GM04504 (cell line): ENCODE results near the gene PCBP3.
"Not testable (repeated sequence)": the region's sequence is repeated elsewhere in the genome, so short reads cannot be mapped to it uniquely, and the experiment has no call there.

Source experiments
- DNase-seq: peaks from one replicate; pipeline ENCODE4 v3.0.0-alpha.2; 2012; ENCODE audit warnings: low read depth

PCBP3 gene

DNA sequence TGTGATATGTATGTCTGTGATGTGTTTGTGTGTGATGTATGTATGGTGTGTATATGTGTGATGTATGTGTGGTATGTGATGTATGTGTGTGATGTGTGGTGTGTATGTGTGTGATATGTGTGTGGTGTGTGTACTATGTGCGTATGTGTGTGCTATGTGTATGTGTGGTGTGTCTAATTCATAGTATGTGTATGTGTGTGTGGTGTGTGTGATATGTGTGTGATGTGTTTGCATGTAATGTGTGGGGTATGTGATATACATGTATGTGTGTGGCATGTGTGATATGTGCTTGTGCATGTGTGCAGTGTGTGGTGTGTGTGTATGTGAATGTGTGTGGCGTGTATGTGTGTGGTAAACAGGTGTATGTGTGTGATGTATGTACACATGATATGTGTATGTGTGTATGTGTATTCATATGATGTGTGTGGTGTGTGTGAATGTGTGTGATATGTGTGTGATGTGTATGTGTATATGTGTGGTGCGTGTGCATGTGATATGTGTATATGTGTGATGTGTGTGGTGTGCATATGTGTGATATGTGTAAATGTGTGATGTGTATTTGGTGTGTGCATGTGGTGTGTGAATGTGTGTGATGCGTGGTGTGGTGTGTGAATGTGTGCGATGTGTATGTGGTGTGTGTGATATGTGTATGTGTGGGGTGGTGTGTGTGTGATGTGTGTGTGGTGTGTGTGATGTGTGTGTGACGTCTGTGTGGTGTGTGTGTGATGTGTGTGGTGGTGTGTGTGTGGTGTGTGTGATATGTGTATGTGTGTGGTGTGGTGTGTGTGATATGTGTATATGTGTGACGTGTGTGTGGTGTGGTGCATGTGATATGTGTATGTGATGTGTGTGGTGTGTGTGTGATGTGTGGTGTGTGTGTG is 8.0 kb upstream of the PCBP3 start:
- no peak for DNase-seq

DNA sequence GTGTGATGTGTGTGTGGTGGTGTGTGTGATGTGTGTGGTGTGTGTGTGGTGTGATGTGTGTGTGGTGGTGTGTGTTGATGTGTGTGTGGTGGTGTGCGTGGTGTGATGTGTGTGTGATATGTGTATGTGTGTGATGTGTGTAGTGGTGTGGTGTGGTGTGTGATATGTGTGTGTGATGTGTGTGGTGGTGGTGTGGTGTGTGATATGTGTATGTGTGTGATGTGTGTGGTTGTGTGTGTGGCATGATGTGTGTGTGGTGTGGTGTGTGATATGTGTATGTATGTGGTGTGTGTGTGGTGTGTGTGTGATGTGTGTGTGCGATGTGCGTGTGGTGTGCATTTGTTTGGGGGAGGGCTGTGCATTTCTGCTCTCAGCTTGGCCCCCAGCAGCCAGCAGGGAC is 7.1 kb upstream of the PCBP3 start:
- no peak for DNase-seq

DNA sequence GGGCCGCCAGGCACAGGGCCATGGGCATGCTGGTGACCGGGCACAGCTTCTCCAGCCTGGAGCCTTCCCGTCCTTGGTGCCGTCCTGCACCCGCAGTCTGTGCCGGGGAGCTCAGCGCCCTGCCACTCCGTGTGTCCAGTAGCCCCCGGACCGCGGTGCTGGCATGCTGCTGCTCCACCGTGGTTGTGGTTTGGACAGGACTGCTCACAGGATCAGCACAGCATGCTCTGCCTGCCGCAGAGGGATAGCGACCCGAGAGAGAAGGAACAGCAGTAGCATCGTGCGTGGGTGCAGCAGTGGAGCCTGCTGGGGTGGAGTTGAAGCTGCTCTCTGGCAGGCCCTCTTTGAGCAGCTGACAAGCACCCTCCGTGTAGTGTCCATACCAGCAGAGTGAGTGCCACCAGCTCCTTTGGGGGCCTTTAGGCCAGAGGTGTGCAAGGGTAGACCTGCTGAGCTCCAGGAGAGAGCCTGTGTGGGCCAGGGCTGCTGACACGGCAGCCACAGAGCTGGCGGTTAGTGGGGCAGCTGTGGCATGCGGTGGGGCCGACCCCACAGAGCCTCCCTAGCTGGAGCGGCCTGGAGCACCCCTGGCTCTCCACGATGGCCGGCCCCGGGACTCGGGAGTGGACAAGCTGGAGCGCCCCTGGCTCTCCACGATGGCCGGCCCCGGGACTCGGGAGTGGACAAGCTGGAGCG is 6.4 kb upstream of the PCBP3 start:
- no peak for DNase-seq

DNA sequence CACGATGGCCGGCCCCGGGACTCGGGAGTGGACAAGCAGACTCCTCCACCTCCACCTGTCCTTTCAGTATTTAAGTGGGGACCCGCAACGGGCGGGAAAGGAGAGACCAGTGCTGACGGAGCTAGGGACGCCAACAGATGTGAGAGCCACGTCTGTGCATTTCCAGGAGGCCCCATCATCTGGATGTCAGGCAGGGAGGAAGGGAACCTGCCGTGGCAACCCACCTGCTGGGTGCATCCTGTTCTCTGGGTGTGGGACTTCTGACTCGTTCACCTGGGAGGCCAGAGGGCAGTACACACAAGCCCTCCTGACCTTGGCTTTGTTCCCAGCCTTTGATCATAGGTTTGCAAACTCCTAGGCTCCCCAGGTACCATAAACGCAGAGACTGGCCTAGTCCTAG is 5.6 kb upstream of the PCBP3 start:
- DNase-seq, result no peak

DNA sequence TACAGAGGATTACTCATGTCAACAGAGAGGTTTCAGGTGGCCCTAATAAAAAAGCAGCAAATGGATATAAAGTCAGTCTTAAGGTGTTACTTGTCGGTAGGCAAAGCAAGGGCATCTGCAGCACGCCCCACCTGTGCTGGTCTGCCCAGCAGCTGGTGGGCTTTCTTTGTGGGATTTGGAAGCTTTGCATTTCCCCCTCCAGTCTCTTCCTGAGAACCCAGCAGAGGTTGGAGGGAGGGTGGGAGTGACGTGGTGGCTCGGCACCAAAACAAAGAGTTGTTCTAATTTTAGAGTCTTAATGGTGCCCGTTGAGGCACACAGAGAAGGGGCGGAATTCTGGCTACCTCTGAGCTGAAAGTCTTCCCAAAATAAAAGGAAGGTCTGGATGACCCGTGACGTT is 4.8 kb upstream of the PCBP3 start:
- DNase-seq, result no peak

DNA sequence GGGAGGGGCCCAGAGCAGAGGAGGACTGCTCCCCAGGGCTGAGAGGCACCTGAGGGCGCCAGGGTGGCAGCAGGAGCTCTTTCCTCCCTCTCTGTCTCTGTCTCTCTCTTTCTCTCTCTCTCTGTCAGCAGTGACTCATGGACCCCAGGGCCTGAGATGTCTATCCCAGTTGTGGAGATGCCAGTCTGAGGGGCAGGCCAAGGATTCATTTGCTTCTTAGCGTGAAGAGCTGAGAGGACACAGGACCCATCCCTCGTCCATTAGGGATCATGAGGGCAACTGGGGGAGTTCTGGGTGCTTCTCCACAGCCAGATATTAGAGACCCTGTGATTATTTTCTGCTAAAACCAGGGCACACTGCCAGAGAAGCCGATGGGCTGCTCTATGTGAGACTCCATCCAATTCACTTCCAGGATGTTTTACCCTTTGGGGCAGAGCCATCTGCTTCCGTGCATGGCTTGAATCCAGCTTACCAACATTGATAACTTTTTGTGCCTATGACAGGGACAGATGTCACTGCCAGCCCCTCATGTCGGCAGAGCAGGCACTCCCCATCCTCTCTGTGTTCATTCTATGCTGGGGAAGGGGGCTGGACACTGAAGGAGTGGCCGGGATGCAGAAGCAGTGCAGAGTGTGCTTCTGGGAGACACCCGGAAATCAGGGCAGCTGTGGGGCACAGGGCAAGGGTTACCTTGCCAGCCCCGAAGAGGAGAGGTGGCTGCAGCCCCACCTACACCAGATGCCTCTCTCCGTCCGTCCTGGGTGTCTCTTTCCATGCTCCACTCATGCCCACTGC is 4.1 kb upstream of the PCBP3 start:
- no peak for DNase-seq

DNA sequence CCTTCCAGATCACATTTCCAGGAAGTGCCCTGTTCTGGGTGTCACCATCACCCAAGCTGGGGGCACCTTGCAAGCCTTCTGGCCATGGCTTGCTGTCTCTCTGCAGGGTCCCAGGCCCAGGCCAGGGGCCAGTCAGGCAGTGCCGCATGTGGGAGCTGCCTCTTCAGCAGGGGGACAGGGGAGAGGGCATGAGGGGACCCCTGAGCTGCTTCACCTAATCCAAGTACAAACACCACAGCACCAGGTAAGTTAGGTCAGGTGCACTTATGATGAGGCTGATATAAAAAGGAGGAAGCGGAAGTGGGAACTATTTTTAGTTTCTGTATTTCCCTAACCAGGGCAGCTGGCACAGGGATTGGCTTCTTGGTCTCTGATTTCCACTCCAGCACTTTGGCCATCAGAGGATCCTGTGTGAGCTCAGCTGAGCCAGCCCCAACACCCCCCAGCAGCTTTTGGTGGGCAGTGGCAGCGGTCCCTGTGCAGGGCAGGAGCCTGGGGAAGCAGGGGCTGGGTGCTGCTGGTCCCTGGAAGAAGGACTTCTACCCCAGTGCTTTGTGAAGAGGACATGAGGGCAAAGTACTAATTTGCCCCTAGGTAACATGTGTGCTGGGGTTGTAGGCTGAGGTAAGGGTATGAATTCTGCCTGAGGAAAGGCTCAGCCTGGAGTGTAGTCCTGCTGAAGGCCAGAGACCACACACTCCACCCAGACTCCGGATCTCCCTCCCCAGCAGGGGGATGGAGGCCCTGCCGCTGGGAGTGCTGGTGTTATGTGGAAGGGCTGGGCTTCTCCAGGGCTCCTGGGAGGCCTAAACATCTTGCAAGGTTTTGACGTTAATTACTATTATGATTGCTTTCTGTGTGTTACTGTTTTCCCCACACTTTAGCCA is 3.3 kb upstream of the PCBP3 start:
- DNase-seq, result no peak

DNA sequence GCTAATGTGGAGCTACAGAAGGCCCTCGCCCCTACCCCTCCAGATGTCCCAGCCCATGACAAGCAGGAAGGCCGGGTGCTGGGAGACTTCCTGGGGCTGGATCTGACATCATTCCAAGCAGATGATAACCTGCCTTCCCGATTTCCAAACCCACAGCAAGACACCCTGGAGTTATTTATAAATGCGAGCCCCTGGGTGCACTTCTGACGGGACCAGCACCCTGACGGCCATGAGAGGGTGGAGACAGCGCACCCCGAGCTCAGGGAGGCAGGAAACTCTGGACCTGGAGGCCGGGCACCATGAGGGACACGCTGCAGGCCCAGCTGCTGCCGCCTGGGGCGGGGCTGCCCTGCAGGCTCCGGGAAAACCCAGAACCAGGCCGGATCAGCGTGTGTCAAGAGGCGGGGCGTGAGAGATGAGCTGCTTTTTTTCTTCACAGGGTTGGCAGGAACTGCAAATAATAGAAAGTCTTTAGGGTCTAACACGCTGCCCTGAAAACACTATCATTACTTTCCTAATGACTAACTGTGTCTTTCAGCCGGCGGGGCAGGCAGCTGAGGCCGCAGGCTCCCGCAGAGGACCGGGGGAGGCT is 2.5 kb upstream of the PCBP3 start:
- peak; percentile 66 for DNase-seq

DNA sequence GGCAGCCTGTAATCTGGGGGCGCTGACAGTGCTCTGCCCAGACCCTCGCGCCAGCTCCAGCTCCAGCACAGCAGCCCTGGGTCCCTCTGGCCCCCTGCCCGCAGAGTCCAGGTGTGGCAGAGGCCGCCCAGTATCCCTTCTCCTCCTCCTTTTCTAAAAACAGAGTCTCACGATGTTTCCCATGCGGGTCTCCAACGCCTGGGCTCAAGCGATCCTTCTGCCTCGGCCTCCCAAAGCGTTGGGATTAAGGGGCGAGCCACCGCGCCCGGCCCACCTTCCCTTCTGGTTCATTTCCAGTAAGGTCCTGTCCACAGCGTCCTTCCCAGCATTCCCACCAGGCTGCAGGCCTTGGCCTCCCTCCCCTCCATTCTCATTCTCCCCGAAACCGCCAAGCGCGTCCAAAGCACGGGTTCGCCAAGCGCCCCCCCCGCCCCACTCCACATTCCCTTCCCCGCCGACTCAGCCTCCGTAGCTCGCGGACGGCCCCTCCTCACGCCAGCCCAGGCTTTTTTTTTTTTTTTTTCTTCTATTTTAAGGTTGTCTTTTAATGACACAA is 2.0 kb upstream of the PCBP3 start:
- DNase-seq, result no peak

DNA sequence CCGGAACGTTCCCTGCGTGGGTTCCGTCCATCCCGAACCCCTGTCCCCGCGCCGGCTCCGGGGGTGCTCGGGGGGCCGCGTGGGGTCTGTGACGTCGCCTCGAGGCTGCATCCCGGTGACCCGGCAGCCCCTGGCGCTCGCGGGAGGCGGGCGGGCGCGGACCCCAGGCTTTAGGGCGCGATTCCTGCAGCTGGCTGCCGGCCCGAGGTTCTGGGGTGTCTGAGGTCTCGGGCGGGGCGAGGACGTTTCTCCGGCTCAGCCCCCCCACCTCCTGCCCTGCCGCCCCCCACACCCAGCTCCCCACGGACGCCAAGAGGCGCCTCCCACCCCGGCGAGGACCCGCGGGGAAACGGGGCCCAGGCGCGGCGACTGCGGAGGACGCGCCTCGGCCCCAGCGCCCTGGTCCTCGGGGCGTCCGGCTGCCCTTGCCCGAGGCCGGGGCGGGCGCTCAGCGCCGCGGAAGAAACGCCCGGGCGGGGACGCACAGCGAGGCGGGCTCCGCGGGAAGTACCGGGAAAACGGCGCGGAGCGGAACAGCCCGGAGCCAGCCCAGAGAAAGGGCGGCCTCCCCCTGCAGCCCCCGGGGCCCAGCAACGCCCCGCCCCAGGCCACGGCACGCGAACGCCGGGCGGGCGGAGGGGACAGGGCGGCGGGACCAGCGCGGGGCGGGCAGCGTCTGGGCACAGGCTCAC is 1.3 kb upstream of the PCBP3 start:
- DNase-seq, result no peak

DNA sequence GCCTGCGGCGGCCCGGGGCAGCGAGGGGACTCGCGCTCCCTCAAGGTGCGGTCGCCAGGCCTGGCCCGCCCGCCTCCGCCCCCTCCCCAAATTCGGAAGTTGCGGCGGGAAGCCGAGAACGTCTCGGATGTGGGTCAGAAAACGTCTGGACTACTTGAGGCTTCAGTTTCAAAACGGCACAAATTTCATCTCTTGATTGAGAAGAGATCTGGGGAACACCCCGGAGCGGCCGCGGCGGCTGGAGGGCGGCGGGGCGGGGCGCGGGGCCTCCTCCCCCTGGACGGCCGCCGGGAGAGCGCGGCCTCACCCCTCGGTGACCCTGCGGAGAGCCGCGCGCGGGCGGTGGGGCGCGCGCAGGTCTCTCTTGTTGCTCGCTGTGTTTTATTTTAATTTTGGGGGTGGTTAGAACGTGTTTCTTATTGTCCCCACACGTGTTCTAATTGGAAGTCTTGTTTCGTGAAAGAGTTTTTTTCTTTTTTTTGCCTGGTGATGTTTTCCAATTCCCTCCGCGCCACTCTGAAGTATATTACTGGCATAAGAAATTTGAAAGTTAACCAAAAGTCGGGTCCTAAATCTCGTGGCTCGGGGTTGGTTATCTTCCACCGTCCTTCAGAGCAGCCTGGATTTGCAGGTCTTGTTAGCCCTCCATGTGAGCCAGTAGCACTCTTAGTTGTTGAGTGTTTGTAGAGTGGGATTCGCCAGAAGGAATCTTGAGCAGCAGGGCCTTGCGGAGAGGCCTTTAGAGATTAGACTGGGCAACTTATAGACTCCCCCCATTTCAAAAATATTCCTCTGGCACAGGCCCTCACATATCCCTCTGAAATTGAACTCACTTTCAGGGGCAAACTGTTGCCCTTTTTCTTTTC is 749 bp downstream of the PCBP3 start:
- DNase-seq, result no peak

DNA sequence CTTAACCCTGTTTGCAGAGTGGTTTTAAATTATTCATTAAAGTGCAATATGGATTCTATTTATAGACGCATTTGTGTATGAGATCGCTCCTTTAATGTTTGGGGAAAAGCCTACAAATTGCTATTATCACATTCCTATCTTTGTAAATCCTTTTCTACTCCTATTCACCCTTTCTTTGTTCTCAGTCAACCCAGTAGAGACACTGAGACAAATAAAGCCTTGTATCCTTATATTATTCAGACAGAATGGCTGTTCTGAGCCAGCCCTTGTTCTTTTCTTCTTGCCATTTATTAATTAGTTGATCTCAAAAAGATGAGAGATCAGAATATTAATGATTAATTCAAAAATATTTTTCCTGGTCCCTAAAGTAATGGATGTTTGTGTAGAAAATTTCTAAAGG is 8.4 kb downstream of the PCBP3 start:
- no peak for DNase-seq

DNA sequence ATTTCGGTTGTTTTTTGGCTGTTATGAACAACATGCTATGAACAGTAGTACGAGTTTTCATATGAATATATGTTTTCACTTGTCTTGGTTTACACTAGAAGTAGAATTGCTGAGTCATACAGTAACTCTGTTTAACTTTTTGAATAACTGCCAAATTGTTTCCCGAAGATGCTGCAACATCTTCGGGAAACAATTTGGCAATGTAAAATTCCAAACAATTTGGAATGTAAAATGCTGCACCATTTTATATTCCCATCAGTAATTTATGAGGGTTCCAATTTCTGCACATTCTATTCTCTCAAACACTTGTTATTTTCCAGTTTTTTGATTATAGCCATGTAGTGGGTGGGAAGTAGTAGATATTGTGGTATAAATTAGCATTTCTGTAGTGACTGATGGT is 11.6 kb downstream of the PCBP3 start:
- peak; percentile 53 for DNase-seq

DNA sequence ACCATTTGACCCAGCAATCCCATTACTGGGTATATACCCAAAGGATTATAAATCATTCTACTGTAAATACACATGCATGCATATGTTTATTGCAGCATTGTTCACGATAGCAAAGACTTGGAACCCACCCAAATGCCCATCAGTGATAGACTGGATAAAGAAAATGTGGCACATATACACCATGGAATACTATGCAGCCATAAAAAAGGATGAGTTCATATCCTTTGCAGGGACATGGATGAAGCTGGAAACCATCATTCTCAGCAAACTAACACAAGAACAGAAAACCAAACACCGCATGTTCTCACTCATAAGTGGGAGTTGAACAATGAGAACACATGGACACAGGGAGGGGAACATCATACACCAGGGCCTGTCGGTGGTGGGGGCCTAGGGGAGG is 12.6 kb downstream of the PCBP3 start:
- not testable (repeated sequence) for DNase-seq

DNA sequence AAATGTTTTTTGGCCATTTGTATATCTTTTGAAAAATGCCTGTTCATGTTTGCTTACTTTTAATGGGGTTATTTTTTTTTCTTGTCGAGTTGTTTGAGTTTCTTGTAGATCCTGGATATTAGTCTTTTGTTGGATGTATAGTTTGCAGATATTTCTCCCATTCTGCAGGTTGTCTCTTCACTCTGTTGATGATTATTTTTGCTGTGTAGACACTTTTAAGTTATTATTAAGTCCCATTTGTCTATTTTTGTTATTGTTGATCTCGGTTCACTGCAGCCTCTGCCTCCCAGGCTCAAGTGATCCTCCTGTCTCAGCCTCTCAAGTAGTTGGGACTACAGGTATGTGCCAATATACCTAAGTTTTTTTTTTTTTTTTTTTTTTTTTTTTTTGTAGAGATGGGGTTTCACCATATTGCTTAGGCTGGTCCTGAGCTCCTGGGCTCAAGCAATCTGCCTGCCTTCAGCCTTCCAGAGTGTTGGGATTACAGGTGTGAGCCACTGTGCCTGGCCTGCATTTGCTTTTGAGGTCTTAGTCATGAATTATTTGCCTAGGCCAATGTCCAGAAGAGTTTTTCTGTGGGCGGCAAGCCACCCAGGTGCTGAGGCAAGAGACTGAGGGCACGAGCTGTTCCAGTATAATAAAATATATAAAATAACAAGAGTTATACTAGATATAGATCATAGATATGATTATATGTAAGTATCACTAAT is 18.5 kb downstream of the PCBP3 start:
- DNase-seq, result not testable (repeated sequence)

DNA sequence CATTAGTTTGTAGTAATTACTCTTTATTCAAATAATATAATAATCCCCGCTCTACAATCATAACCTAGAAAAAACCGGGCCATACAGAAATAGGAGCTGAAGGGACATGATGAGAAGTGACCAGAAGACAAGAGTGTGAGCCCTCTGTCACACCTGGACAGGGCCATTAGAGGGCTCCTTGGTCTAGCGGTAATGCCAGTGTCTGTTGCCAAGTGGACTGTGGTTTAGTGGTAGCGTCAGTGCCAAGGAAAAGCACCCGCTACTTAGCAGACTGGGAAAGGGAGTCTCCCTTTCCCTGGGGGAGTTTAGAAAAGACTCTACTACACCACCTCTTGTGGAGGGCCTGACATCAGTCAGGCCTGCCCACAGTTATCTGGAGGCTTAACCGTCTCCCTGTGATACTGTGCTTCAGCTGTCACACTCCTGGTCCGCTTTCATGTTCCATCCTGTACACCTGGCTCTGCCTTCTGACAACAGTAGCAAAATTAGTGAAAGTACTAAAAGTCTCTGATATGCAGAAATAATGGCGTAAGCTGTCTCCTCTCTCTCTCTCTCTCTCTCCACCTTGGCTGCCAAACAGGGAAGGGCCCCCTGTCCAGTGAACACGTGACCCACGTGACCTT is 19.2 kb downstream of the PCBP3 start:
- not testable (repeated sequence) for DNase-seq

DNA sequence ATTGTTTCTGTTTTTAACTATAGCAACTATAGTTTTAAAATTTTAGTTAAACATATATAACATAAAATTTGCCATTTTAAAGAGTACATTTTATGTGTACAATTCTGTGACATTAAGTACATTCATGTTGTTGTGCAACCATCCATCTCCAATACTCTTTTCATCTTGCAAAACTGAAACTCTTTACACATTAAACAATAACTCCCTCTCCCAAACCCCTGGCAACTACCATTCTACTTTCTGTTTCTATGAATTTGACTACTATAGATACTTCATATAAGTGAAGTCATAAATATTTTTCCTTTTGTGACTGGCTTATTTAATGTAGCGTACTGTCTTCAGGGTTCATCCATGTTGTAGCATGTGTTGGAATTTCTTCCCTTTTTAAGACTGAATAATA is 25.9 kb downstream of the PCBP3 start:
- DNase-seq, result no peak

DNA sequence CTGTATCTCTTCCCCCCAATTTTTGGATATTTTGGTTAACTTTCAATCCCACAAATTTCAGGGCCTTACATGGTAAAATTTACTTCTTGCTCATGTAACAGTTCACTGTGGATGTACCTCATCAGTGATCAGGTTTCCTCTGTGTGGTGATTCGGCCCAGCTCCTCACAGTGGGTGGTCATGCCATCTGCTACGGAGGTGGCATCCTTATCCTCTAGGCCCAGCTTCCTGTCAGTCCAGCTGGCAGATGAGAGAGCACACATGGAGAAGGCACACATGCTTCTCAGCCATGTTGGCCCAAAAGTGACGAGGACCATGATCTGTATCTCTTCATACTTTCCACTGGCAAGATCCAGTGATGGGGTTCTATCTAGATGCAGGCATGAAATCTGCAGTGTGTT is 27.2 kb downstream of the PCBP3 start:
- no peak for DNase-seq
